Measurements from ENCODE around the gene SELENOI. TPM values are rescaled to one million over a fixed set of nuclear protein-coding genes. Genes with fewer than 3 reads are reported as not detected.

The SELENOI gene
- total RNA-seq, 1 experiment from 2014 or later, result 63.3 TPM

- BruUV-seq (replicated peaks), result no TSS peak
- Histone ChIP-seq H3K4me3 (replicated peaks in 1 of 2; ENCODE audit: low read depth in 1 of 2, low read length in 2 of 2) (no peak overlapping the region), H4K20me1 (ENCODE audit: insufficient read depth) (no peaks in the 10 kb centered on the region), H3K36me3 (ENCODE audit: control insufficient read depth in 1 of 2, insufficient read depth in 2 of 2, low read length in 2 of 2) (no peaks in the 10 kb centered on the region), H3K79me2 (ENCODE audit: insufficient read depth, low read length) (no peaks in the 10 kb centered on the region), H3K9me2 (ENCODE audit: insufficient read depth) (no peaks in the 10 kb centered on the region), H3K27me3 (ENCODE audit: insufficient read depth, low read length) (no peaks in the 10 kb centered on the region), H3K27ac (ENCODE audit: low read depth, low read length) (no peak overlapping the region), H3K4me1 (ENCODE audit: control insufficient read depth in 1 of 2, insufficient read depth in 2 of 2, low read length in 2 of 2) (no peaks in the 10 kb centered on the region), H3K4me2 (ENCODE audit: low read length) (no peak overlapping the region), H3K9ac (ENCODE audit: low read length) (no peak overlapping the region), H3K9me3 (ENCODE audit: control insufficient read depth in 1 of 2, insufficient read depth in 1 of 2, low read depth in 1 of 2, low read length in 2 of 2) (no peaks in the 10 kb centered on the region), H2AFZ (ENCODE audit: low read depth, low read length, poor library complexity, severe bottlenecking) (no peak overlapping the region)
- ChIA-PET POLR2A (no interaction called here), CTCF (no interaction called here), RAD21 (ENCODE audit: low non-redundant PET in 1 of 2, low total read pairs in 2 of 2, uncharacterized antibody in 2 of 2, unreplicated experiment in 2 of 2) (no interaction called here)
- intact Hi-C loops (cut with micrococcal nuclease), result no loop called here
- no peak for DNase-seq (ENCODE audit: low read depth, low spot score)
- TF ChIP-seq ZNF274 (IDR thresholded peaks at IDR 0.05; ENCODE audit: low read depth, low read length) (no peak), JUND (IDR thresholded peaks at IDR 0.05) (no peak), EGR1 (IDR thresholded peaks at IDR 0.05; ENCODE audit: low read depth) (no peak), EZH2phosphoT487 (IDR thresholded peaks at IDR 0.05; ENCODE audit: borderline replicate concordance) (no peak), POLR2A (IDR thresholded peaks at IDR 0.05; ENCODE audit: borderline replicate concordance, extremely low read depth, insufficient read depth, insufficient read length) (no peak), TCF7L2 (IDR thresholded peaks at IDR 0.05; ENCODE audit: borderline replicate concordance, extremely low read depth, insufficient read depth, insufficient read length) (no peak), ELF1 (IDR thresholded peaks at IDR 0.05; ENCODE audit: borderline replicate concordance, low read depth) (no peak), EZH2 (IDR thresholded peaks at IDR 0.05) (no peak), REST (IDR thresholded peaks at IDR 0.05; ENCODE audit: low read depth) (no peak)
- TF ChIP-seq, protein P1, sequence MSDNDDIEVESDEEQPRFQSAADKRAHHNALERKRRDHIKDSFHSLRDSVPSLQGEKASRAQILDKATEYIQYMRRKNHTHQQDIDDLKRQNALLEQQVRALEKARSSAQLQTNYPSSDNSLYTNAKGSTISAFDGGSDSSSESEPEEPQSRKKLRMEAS (IDR thresholded peaks at IDR 0.05), result no peak
- ATAC-seq, result no peak
These were observed 84.0 kb downstream of the SELENOI start for GRCh38 chr2:26429779-26430578.

Measured in HCT116 (cell line).